ENCODE measurements around the gene MYL5. TPM values are rescaled to one million over a fixed set of nuclear protein-coding genes. Genes with fewer than 3 reads are reported as not detected.

Gene MYL5
- total and polyA plus RNA-seq, 2 of the 4 experiments (the other 2 are of a cell fraction), result 9.1 to 16.0 TPM

- Histone ChIP-seq H4K20me1 (ENCODE audit: insufficient read depth, low read length) (no peaks in the 10 kb centered on the region), H3K18ac (ENCODE audit: low read depth, low read length) (no peak overlapping the region), H3K9me1 (ENCODE audit: insufficient read depth, low read length) (no peaks in the 10 kb centered on the region), H3K23ac (ENCODE audit: low read depth, low read length) (no peak overlapping the region), H3K9me3 (ENCODE audit: control insufficient read depth, insufficient read depth, low read length) (peaks cover 18% of the 10 kb centered on the region), H3K4me2 (ENCODE audit: low read depth, low read length) (no peak overlapping the region), H3K4ac (ENCODE audit: low read depth, low read length) (no peak overlapping the region), H3K4me1 (ENCODE audit: control insufficient read depth, insufficient read depth, low read length) (no peaks in the 10 kb centered on the region), H3K14ac (replicated peaks; ENCODE audit: low read depth, low read length) (no peak overlapping the region), H2BK15ac (ENCODE audit: low read depth, low read length) (no peak overlapping the region), H3K9ac (ENCODE audit: low read depth, low read length) (no peak overlapping the region), H3K27me3 (ENCODE audit: control insufficient read depth, insufficient read depth, low read length) (peaks cover 4% of the 10 kb centered on the region; the same call in 1 of the 2 replicates), H4K5ac (ENCODE audit: low read depth, low read length) (no peak overlapping the region), H3K4me3 (ENCODE audit: insufficient read depth, low read depth, low read length) (no peak overlapping the region), H2BK20ac (ENCODE audit: low read depth, low read length) (no peak overlapping the region), H4K91ac (ENCODE audit: insufficient read depth, low read depth, low read length) (no peak overlapping the region), H2AK5ac (ENCODE audit: low read depth, low read length) (no peak overlapping the region), H3K56ac (ENCODE audit: extremely low read depth, insufficient read depth, low read length) (no peak overlapping the region), H2AK9ac (replicated peaks; ENCODE audit: low read depth, low read length, poor library complexity) (no peak overlapping the region), H3K79me1 (ENCODE audit: low read depth in 1 of 2, low read length in 2 of 2) (no peaks in the 10 kb centered on the region), H2AFZ (replicated peaks; ENCODE audit: low read length, poor library complexity) (no peak overlapping the region), H3K27ac (ENCODE audit: insufficient read depth, low read length) (no peak overlapping the region), H2BK5ac (ENCODE audit: low read depth, low read length, poor library complexity, severe bottlenecking) (no peak overlapping the region), H4K8ac (ENCODE audit: low read depth in 2 of 2, low read length in 2 of 2) (no peak overlapping the region), H3K36me3 (ENCODE audit: control insufficient read depth, insufficient read depth, low read length) (no peaks in the 10 kb centered on the region), H2BK120ac (ENCODE audit: low read depth, low read length) (no peak overlapping the region)
- BruUV-seq (replicated peaks), result no TSS peak
- 66% methylated on average over 2 of the region's 10 CpGs; no CpG with 5 or more reads in 1 of the 2 experiments for WGBS, 2 experiments (ENCODE audit: extremely low coverage in 2 of 2, insufficient read length in 1 of 2)
- dilution Hi-C loops (cut with HindIII; ENCODE audit: low sequenced_read_pairs, unreplicated experiment) (no loop called here), intact Hi-C loops (cut with micrococcal nuclease) (no loop called here), in situ Hi-C loops (cut with MboI; ENCODE audit: low sequenced_read_pairs) (no loop called here)
- no peak for TF ChIP-seq BHLHE40 (IDR thresholded peaks at IDR 0.05; ENCODE audit: low read depth, low read length)
- TF ChIP-seq, protein P1, sequence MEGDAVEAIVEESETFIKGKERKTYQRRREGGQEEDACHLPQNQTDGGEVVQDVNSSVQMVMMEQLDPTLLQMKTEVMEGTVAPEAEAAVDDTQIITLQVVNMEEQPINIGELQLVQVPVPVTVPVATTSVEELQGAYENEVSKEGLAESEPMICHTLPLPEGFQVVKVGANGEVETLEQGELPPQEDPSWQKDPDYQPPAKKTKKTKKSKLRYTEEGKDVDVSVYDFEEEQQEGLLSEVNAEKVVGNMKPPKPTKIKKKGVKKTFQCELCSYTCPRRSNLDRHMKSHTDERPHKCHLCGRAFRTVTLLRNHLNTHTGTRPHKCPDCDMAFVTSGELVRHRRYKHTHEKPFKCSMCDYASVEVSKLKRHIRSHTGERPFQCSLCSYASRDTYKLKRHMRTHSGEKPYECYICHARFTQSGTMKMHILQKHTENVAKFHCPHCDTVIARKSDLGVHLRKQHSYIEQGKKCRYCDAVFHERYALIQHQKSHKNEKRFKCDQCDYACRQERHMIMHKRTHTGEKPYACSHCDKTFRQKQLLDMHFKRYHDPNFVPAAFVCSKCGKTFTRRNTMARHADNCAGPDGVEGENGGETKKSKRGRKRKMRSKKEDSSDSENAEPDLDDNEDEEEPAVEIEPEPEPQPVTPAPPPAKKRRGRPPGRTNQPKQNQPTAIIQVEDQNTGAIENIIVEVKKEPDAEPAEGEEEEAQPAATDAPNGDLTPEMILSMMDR (conservative IDR thresholded peaks at IDR 0.05; ENCODE audit: low read depth, low read length), result no peak
- no peak for TF ChIP-seq RCOR1 (IDR thresholded peaks at IDR 0.05; ENCODE audit: insufficient replicate concordance, low read length)
- TF ChIP-seq MAZ (IDR thresholded peaks at IDR 0.05; ENCODE audit: borderline replicate concordance, low read depth, low read length), result no peak
- TF ChIP-seq NFE2L2 (IDR thresholded peaks at IDR 0.05; ENCODE audit: low read depth, low read length), result no peak
- no peak for TF ChIP-seq FOS (IDR thresholded peaks at IDR 0.05; ENCODE audit: low read depth, low read length)
- TF ChIP-seq MXI1 (IDR thresholded peaks at IDR 0.05; ENCODE audit: borderline replicate concordance, low read depth, low read length), result no peak
- TF ChIP-seq RFX5 (IDR thresholded peaks at IDR 0.05; ENCODE audit: low read depth, low read length), result no peak
- TF ChIP-seq CEBPB (IDR thresholded peaks at IDR 0.05; ENCODE audit: low read depth, low read length), result no peak
- TF ChIP-seq, protein P2, sequence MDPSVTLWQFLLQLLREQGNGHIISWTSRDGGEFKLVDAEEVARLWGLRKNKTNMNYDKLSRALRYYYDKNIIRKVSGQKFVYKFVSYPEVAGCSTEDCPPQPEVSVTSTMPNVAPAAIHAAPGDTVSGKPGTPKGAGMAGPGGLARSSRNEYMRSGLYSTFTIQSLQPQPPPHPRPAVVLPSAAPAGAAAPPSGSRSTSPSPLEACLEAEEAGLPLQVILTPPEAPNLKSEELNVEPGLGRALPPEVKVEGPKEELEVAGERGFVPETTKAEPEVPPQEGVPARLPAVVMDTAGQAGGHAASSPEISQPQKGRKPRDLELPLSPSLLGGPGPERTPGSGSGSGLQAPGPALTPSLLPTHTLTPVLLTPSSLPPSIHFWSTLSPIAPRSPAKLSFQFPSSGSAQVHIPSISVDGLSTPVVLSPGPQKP (IDR thresholded peaks at IDR 0.05; ENCODE audit: borderline replicate concordance, low read depth, low read length), result no peak
- TF ChIP-seq CHD1 (IDR thresholded peaks at IDR 0.05; ENCODE audit: low read depth, low read length), result no peak
- TF ChIP-seq, protein P3, sequence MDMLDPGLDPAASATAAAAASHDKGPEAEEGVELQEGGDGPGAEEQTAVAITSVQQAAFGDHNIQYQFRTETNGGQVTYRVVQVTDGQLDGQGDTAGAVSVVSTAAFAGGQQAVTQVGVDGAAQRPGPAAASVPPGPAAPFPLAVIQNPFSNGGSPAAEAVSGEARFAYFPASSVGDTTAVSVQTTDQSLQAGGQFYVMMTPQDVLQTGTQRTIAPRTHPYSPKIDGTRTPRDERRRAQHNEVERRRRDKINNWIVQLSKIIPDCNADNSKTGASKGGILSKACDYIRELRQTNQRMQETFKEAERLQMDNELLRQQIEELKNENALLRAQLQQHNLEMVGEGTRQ (IDR thresholded peaks at IDR 0.05; ENCODE audit: low read depth, low read length), result no peak
- TF ChIP-seq MAFK (IDR thresholded peaks at IDR 0.05; ENCODE audit: low read depth, low read length), result no peak
- no peak for TF ChIP-seq POLR2A (IDR thresholded peaks at IDR 0.05; ENCODE audit: low read depth, low read length)
- no peak for TF ChIP-seq RAD21 (IDR thresholded peaks at IDR 0.05; ENCODE audit: low read length)
- ChIA-PET POLR2A (ENCODE audit: unreplicated experiment) (no interaction called here), CTCF (no interaction called here)
- no peak for DNase-seq
- ATAC-seq (ENCODE audit: low read depth), result no peak
These were observed 13.9 kb upstream of the MYL5 start for GRCh38 chr4:660401-660800.

Data from IMR-90 (cell line).